PC-9 (cell line): ENCODE results near the gene SLC43A3. TPM values are rescaled to one million over a fixed set of nuclear protein-coding genes. Genes with fewer than 3 reads are reported as not detected.

ENCODE experiments used
- BruUV-seq: library from RNA; stranded (reverse); fragments of 400-500 nt; replicated peaks from 2 replicates; lab custom pipeline; 2021; lab: Mats Ljungman, UMichigan
- CTCF ChIA-PET: fragments of 300-600 bp; sonication (Branson Sonifier 250); formaldehyde crosslinking; loops from one replicate; lab custom pipeline; 2022; ENCODE audit warnings: antibody characterized with exemption; lab: Charles Lee
- POLR2A ChIA-PET: fragments of 300-600 bp; sonication (Branson Sonifier 250); formaldehyde crosslinking; loops from one replicate; lab custom pipeline; 2022; ENCODE audit warnings: antibody characterized with exemption; ENCODE audit not compliant: unreplicated experiment; lab: Charles Lee
- DNase-seq, 2 experiments: peaks; one replicate each; pipeline versions ENCODE4 v3.0.0 to v3.0.0-alpha.2; 2015 to 2022; ENCODE audit warnings: mixed read lengths in 1 of 2
- H2AFZ ChIP-seq: fragments of 200-600 bp; sonication (generic); 2 replicates; pipeline ENCODE4 v1.8.1; 2017; ENCODE audit warnings: antibody characterized with exemption
- H3F3A ChIP-seq: fragments of 200-600 bp; sonication (generic); 2 replicates; pipeline ENCODE4 v1.8.1; 2017; ENCODE audit warnings: antibody characterized with exemption, mild to moderate bottlenecking, low read depth; ENCODE audit not compliant: insufficient read depth
- H3K27ac ChIP-seq: fragments of 200-600 bp; sonication (generic); 2 replicates; pipeline ENCODE4 v1.6.1; 2016; ENCODE audit warnings: mixed run types
- H3K27me3 ChIP-seq: fragments of 200-600 bp; sonication (generic); 2 replicates; pipeline ENCODE4 v1.6.1; 2016; ENCODE audit warnings: low read depth, mixed run types; ENCODE audit not compliant: insufficient read depth
- H3K36me3 ChIP-seq: fragments of 200-600 bp; sonication (generic); 2 replicates; pipeline ENCODE4 v1.6.1; 2016; ENCODE audit warnings: low read depth, mixed run types
- H3K4me1 ChIP-seq: fragments of 200-600 bp; sonication (generic); replicated peaks from 2 replicates; pipeline ENCODE4 v1.6.1; 2016; ENCODE audit warnings: mixed run types; ENCODE audit not compliant: insufficient read depth
- H3K4me2 ChIP-seq: fragments of 200-600 bp; sonication (generic); 2 replicates; pipeline ENCODE4 v1.6.1; 2017; ENCODE audit warnings: mixed run types
- H3K4me3 ChIP-seq: fragments of 200-600 bp; sonication (generic); 2 replicates; pipeline ENCODE4 v1.6.1; 2016; ENCODE audit warnings: mixed run types
- H3K79me2 ChIP-seq: fragments of 200-600 bp; sonication (generic); 2 replicates; pipeline ENCODE4 v1.6.1; 2017; ENCODE audit warnings: low read depth, mixed run types
- H3K9me2 ChIP-seq: fragments of 200-600 bp; sonication (generic); 2 replicates; pipeline ENCODE4 v1.8.1; 2017; ENCODE audit warnings: mild to moderate bottlenecking; ENCODE audit not compliant: insufficient read depth
- H3K9me3 ChIP-seq: fragments of 200-600 bp; sonication (generic); 2 replicates; pipeline ENCODE4 v1.8.1; 2016; ENCODE audit warnings: low read depth; ENCODE audit not compliant: insufficient read depth
- H4K20me1 ChIP-seq: fragments of 200-600 bp; sonication (generic); 2 replicates; pipeline ENCODE4 v1.8.1; 2017; ENCODE audit not compliant: insufficient read depth
- EZH2 ChIP-seq: fragments of 200-600 bp; sonication (generic); IDR thresholded peaks from 2 replicates; pipeline ENCODE4 v1.8.0; 2017; ENCODE audit warnings: antibody characterized with exemption, low read depth
- intact Hi-C: fragments of 100-400 bp; cut with micrococcal nuclease; formaldehyde crosslinking; loops from one replicate; pipeline ENCODE4 v1.10.0; 2022; ENCODE audit not compliant: unreplicated experiment
- total RNA-seq: library from RNA; stranded (reverse); gene quantifications from 2 replicates; pipeline ENCODE4 v1.2.3, GENCODE V29; 2021
- TF ChIP-seq, protein P1 (sequence below): fragments of 200-600 bp; sonication (generic); conservative IDR thresholded peaks from 2 replicates; pipeline ENCODE4 v1.6.1; 2017; ENCODE audit warnings: mixed run types, antibody characterized with exemption, mild to moderate bottlenecking, moderate library complexity

The SLC43A3 gene
- total RNA-seq, 1 experiment from 2014 or later: 41.3 TPM

DNA sequence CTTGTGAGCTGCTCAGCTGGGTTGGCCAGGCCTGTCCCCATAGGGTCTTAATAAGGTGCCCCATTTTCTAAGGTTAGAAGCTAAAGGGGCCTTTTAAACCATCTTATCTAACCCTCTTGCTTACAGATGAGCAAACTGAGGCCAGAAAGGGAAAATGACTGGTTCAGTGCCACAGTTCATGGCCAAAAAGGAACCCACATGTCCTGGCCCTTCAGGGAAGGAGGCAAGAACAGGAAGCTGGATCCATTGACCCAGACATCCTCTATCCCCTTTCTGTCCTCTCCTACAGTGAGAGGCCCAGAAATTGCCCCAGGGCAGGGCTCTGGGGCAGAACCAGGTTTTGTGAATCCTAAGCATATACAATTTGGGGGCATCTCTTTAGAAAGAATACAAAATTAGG, 56.0 kb downstream of the SLC43A3 start:
- Histone ChIP-seq H3K36me3 (no peaks in the 10 kb centered on the region), H3K4me3 (no peak overlapping the region), H3K79me2 (no peaks in the 10 kb centered on the region), H3K27ac (no peak overlapping the region), H3K4me2 (no peak overlapping the region), H3F3A (no peaks in the 10 kb centered on the region), H2AFZ (no peak overlapping the region), H3K4me1 (no peaks in the 10 kb centered on the region), H3K9me3 (no peaks in the 10 kb centered on the region), H4K20me1 (no peaks in the 10 kb centered on the region), H3K9me2 (no peaks in the 10 kb centered on the region), H3K27me3 (0 out of 2 replicates have a peak, but pooled peaks cover 6% of the 10 kb centered on the region)
- DNase-seq: no peak
- no TSS peak for BruUV-seq
- intact Hi-C loops: no loop called here
- TF ChIP-seq EZH2: no peak
- TF ChIP-seq, protein P1, sequence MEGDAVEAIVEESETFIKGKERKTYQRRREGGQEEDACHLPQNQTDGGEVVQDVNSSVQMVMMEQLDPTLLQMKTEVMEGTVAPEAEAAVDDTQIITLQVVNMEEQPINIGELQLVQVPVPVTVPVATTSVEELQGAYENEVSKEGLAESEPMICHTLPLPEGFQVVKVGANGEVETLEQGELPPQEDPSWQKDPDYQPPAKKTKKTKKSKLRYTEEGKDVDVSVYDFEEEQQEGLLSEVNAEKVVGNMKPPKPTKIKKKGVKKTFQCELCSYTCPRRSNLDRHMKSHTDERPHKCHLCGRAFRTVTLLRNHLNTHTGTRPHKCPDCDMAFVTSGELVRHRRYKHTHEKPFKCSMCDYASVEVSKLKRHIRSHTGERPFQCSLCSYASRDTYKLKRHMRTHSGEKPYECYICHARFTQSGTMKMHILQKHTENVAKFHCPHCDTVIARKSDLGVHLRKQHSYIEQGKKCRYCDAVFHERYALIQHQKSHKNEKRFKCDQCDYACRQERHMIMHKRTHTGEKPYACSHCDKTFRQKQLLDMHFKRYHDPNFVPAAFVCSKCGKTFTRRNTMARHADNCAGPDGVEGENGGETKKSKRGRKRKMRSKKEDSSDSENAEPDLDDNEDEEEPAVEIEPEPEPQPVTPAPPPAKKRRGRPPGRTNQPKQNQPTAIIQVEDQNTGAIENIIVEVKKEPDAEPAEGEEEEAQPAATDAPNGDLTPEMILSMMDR: no peak
- POLR2A ChIA-PET: no interaction called here
- CTCF ChIA-PET: no interaction called here

DNA sequence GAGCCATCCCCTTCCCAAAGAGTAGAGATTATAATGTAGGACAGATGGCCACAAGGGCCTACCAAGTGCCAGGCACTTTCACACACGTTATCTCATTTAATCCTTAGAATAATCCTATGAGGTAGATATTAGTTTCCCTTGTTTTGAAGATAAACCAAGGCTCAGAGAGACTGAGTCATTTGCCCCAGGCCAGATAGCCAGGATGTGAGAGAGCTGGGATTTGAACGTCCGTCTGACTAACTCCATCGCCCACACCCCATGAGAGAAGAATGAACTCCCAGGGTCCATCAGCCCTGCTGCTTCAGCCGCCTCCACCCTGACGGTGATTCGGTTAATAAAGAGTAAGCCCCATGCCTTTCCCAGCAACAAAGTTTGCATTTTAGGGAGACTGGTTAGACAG, 56.7 kb downstream of the SLC43A3 start:
- BruUV-seq: no TSS peak
- H3K27me3 ChIP-seq: 0 out of 2 replicates have a peak, but pooled peaks cover 13% of the 10 kb centered on the region
- ChIA-PET POLR2A (no interaction called here), CTCF (no interaction called here)
- no peaks in the 10 kb centered on the region for H4K20me1 ChIP-seq
- H3K9me3 ChIP-seq: no peaks in the 10 kb centered on the region
- H3K36me3 ChIP-seq: no peaks in the 10 kb centered on the region
- no peak overlapping the region for H2AFZ ChIP-seq
- no peak overlapping the region for H3K4me3 ChIP-seq
- H3K4me1 ChIP-seq: no peaks in the 10 kb centered on the region
- no peaks in the 10 kb centered on the region for H3K79me2 ChIP-seq
- TF ChIP-seq, protein P1: no peak
- no peak for TF ChIP-seq EZH2
- no peaks in the 10 kb centered on the region for H3K9me2 ChIP-seq
- no peak for DNase-seq
- no peak overlapping the region for H3K27ac ChIP-seq
- intact Hi-C loops: no loop called here
- no peak overlapping the region for H3K4me2 ChIP-seq
- no peaks in the 10 kb centered on the region for H3F3A ChIP-seq

DNA sequence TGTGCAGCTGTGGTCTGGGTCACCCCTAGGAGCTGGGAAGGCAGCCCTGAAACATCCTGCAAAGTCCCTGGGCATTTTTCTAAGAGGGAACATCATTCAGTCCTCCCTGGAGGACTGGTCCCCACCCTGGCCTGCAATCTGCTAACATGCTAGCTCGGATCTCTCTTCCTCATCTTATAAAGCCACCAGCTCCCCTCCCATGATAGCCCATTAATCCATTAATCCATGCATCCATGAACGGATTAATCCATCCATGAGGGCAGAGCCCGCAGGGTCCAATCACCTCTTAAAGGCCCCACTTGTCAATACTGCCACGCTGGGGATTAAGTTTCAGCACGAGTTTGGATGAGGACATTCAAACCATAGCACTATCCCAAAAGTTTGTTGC, 58.1 kb downstream of the SLC43A3 start:
- CTCF ChIA-PET: interaction anchor here (0.5 to 1.8 kb wide), 3 partner anchors 90 to 1283 kb away, joined by 3 to 4 read pairs (median 3); no protein-coding TSS in a partner anchor

More for the DNA sequence above, 58.1 kb downstream of the SLC43A3 start:
- Histone ChIP-seq H2AFZ (no peak overlapping the region), H3F3A (no peaks in the 10 kb centered on the region), H3K27ac (no peak overlapping the region), H3K4me3 (no peak overlapping the region), H4K20me1 (no peaks in the 10 kb centered on the region), H3K9me2 (no peaks in the 10 kb centered on the region), H3K4me2 (peak overlapping the region; percentile 23; the same call in 1 of the 2 replicates), H3K27me3 (peaks cover 22% of the 10 kb centered on the region; the same call in 1 of the 2 replicates), H3K79me2 (no peaks in the 10 kb centered on the region), H3K36me3 (no peaks in the 10 kb centered on the region), H3K9me3 (no peaks in the 10 kb centered on the region), H3K4me1 (no peaks in the 10 kb centered on the region)
- TF ChIP-seq, protein P1: no peak
- TF ChIP-seq EZH2: no peak
- intact Hi-C loops: no loop called here
- no peak for DNase-seq
- POLR2A ChIA-PET: no interaction called here
- no TSS peak for BruUV-seq
